Measurements from ENCODE around the gene VWA1.
"Not testable (repeated sequence)": the region's sequence is repeated elsewhere in the genome, so short reads cannot be mapped to it uniquely, and the experiment has no call there.

The VWA1 gene

GRCh38 chr1:1425426-1425752, 10.1 kb upstream of the VWA1 start:
- DNase-seq, result no peak

DNA sequence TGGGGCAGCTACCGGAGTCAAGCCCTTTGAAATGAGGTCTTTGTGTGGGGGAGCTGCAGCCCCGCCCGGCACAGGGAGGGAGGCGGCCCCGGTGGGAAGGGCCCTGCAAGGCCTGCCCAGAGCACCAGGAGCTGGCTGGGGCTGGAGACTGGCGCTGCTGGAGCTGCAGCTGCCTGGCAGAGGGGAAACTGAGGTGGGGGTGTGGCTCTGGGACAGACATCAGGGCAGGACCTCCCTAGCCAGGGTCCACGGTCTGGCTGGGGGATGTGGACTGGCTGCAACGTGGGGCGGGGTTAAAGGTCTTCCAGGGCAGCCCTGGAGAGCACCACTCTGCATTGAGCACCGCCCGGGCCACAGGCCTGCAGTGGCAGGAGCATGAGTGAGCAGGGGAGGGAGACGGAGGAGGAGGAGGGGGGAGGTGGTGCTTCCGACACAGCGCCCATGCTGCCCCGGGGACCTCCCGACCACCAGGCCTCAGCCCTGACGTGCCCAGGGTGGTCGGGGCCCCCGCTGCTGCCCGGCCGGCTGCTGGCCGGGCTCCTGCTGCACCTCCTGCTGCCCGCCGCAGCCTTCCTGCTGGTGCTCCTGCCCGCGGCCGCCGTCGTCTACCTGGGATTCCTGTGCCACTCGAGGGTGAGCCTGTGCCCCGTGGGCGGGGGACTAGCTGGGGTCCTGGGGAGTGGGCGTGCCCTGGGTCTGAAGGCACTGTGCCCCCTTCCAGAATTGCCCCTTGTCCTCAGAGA, 9.6 kb upstream of the VWA1 start:
- DNase-seq, result no peak

DNA sequence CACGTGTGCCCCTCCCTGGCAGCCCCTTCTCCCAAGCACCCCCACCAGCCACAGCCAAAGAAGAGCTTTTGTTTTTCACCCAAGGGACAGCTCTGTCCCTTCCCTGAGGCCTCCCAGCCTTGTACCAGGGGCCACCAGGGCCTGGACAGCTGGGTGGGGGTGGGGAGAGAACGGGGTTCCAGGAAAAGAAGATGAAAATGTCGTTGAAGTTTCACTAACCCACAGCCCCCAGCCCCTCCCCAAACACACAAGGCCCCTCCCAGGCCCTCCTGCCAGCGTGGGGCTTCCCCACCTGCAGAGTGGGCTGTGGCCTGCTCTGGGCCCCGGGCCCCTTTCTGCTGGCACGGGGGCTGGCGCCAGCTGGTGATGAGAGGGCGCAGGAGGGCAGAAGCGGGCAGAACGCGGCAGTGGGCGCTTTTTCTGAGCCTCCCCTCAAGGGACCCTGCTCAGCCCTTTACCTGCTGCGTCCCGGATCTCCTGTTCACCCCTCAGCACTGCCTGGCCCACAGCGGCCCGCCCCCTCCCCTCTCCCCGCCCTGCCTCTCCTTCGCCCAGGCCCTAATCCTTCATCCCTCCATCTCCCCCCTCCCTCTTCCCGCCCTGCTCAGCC, 8.9 kb upstream of the VWA1 start:
- no peak for DNase-seq

DNA sequence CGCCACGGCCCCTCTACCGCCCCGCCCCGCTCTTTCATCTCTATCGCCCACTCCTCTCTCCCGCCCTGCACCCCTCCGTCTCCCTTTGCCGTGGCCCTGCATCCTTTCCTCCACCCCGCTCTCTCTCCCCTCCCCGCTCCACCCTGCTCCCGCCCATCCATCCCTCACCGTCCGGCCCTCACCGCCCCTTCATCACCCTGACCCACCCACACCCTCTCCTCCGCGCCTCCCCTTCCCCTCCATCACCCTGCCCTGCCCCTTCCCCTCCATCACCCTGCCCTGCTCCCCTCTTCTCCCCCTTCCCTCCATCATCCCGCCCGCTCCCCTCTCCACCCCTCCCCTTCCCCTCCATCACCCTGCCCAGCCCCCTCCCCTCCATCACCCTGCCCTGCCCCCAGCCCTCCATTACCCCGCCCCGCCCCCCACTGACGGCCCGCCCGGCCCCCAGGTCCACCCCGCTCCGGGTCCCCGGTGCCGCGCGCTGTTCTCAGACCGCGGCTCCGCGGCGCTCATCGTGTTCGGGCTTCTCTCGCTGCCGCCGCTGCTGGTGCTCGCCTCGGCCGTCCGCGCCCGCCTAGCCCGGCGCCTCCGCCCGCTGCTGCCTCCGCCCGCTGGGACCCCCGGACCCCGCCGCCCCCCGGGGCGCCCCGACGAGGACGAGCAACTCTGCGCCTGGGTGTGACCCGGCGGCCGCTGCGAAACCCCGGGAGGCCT, 8.2 kb upstream of the VWA1 start:
- no peak for DNase-seq

DNA sequence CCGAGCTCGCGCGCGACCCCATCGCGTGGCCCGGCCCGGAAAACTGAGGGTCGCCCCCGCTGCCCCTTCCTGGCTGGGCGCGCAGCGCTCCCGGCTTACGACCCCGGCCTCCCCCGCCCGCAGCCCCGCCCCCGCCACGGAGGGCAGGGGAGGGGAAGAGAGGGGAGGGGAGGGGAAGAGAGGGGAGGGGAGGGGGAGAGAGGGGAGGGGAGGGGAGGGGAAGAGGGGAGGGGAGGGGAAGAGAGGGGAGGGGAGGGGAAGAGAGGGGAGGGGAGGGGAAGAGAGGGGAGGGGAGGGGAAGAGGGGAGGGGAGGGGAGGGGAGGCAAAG, 7.7 kb upstream of the VWA1 start:
- no peak for DNase-seq

- no peak for DNase-seq
Measured at GRCh38 chr1:1428174-1428573, 7.3 kb upstream of the VWA1 start.

GRCh38 chr1:1428967-1429366, 6.5 kb upstream of the VWA1 start:
- DNase-seq, result not testable (repeated sequence)

- no peak for DNase-seq
Measured at GRCh38 chr1:1429671-1430073, 5.8 kb upstream of the VWA1 start.

- no peak for DNase-seq
Measured at GRCh38 chr1:1430114-1430982, 5.1 kb upstream of the VWA1 start.

- no peak for DNase-seq
Measured at GRCh38 chr1:1430992-1431844, 4.3 kb upstream of the VWA1 start.

DNA sequence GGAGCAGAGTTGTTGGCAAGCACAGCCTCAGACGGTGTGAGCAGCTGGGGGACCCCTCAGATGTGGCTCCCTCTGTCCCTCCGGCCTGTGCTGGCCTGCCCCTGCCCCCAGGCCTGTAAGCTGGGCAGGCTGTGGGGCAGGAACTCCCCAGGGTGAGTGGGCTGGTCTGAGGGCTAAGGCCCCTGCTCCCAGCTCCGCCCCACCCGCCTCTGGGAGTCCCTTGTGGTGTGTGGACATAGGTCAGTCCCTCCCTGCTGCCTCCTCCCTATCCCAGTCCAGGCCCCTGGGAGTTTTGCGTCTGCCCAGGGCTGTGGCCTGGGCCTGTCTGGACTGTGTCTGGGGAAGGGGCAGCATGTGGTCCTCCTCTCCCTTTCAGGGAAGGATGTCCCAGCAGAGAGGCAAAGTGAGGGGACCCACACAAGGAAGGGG, 3.6 kb upstream of the VWA1 start:
- DNase-seq, result no peak

DNA sequence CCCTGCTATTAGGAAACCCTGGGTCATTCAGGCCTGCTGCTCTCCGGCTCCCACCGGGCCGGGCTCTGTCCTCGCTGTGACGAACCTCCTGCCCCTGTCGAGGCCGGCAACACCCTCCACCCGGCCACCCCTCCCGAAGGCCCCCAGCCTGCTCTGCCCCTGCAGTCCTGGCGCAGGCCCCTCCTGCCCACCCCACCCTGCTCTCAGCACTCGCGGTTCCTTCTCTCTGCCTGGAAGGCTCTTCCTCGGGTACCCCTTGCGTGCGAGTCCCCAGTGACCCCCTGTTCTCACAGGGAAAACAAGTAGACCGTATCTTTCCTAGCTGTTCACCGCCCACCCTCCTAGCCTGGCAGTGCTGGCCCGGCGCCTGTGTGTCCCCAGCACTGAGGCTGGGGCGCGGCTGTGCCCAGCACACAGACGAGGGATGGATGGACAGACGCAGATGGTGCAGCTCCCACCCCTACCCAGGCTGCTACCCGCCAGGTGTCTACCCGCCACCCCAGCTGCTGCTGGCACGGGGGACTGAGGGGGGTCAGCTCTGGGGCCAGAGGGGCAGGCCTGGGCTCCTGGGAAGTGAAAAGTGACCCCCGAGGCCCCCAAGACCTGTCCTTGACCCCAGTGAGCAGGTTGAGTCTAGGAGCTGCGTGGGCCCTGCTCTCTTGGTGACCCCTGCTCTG, 3.1 kb upstream of the VWA1 start:
- DNase-seq, result no peak

- no peak for DNase-seq
Measured at GRCh38 chr1:1432951-1433803, 2.3 kb upstream of the VWA1 start.

DNA sequence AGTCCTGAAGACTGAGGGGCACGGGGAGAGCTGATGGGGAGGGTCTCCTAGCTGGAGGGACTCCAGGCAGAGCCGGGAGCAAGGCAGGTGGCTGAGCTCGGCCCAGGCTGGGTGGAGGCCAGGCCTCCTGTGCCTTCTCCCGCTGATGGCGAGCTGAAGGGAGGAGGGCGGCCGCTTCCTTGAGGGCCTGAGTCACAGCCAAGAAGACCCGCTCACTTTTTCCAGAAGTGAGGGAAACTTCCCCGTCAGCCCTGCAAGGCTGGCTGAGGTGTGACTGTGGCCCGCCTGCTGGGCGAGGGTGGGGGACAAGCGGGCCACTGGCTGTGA, 1.7 kb upstream of the VWA1 start:
- DNase-seq, result no peak

DNA sequence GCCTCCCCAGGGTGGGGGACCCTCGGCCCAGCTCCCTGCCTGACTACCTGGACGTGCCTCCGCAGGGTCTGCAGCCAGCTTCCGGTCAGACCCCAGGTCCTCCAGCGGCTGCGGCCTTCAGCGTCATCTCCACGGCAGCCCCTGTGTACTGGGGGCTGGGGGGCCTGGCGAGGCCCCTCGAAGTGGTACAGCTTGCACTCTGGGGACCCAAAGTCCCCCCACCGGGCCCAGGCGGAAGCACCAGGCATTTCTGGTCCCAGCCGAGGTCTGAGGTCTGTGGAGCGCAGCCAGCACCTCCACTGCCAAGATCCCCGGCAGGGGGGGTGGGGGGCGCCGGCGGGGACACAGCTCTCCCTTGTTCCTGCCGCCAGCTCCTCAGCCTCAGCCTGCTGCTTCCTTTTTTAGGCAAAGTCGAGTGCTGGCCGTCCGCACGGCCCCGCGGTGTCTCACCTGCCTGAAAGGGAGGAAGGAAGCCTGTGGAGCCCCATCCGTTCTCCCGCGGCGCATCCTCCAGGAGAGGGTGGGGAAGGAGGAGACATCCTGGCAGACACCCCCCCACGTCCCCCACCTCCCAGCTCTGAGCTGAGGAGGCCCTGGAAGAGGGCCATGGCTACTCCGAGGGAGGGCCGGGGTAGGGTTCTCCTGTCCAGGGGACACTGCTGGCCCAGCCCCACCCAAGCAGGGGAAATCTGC, 1.2 kb upstream of the VWA1 start:
- no peak for DNase-seq

- DNase-seq, result no peak
Measured at GRCh38 chr1:1434824-1435105, 725 bp upstream of the VWA1 start.

GRCh38 chr1:1435911-1436629, 580 bp downstream of the VWA1 start:
- no peak for DNase-seq

GRCh38 chr1:1436630-1437032, 1.1 kb downstream of the VWA1 start:
- DNase-seq, result no peak

GRCh38 chr1:1437033-1437903, 1.8 kb downstream of the VWA1 start:
- no peak for DNase-seq

All from NCI-H1105 (cell line).